GM18861 (cell line): ENCODE measurements around the gene DCLRE1C.
"Not testable (repeated sequence)": the region's sequence is repeated elsewhere in the genome, so short reads cannot be mapped to it uniquely, and the experiment has no call there.

Experiments
- ATAC-seq: cut with Tn5 transposase; IDR thresholded peaks from one replicate; pipeline ENCODE4 v1.9.1; 2021; ENCODE audit not compliant: unreplicated experiment

DCLRE1C gene

DNA sequence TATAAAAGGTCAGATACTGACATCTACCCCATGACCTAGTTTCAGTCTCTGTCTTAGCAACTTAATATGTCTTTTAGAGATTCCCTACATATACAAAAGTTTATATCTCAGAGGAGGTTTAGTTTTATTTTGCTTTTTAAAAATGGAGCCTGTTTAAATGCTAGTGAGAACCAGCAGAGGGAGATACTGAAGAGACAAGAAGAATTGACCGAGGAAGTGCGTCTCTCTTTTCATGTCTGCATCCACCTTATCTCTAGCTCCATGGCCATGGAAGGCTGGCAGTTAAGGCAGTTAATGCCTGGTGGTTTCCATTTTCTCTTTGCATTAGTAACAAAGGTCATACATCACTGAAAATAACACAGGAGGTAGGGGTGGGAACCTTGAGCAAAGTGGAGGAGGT, 64.6 kb downstream of the DCLRE1C start:
- no peak for ATAC-seq

DNA sequence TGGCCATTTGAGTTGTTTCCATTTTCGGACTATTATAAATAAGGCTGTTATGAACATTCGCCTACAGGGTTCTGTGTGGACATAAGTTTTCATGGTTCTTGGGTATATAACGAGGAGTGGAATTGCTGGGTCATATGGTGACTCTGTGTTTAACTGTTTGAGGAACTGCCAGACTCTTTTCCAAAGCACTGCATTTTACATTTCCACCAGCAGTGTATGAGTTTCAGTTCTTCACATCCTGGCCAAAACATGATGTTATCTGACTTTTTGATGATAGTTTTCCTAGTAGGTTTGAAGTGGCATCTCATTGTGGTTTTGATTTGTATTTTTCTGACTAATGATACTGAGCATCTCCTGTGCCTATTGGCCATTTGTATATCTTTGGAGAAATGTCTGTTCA, 69.8 kb downstream of the DCLRE1C start:
- ATAC-seq, result no peak

DNA sequence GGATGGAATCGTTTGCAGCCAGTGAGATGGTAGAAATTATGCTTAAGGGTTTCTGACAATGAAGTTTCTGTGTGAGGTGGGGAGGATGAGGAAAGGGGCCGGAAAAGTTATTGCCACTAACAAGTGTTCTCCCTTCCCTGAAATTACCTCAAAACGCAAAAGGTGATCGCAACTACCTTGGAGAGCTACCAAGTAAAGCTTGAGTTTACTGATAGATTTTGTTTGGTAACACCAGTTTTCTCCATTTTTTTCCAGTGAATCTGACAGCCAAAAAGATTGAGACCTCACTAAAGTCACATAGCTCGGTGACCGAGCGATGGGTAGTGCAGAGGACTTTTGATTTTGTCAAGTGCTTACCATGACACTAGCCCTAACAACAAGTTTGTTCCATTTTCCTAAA, 73.7 kb downstream of the DCLRE1C start:
- ATAC-seq, result no peak

DNA sequence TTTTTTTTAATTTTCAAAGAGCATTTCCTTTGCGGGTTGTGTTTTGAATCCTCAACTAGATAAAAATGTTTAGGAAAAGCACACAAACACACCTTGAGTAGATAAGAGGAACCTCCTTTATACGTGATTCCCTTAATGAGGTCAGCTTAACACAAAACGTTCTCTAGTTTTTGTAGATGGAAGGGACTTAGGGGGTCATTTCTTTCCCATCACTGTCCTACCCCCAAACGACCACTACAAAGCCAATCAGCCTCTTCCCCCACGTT, 74.0 kb downstream of the DCLRE1C start:
- ATAC-seq, result no peak

DNA sequence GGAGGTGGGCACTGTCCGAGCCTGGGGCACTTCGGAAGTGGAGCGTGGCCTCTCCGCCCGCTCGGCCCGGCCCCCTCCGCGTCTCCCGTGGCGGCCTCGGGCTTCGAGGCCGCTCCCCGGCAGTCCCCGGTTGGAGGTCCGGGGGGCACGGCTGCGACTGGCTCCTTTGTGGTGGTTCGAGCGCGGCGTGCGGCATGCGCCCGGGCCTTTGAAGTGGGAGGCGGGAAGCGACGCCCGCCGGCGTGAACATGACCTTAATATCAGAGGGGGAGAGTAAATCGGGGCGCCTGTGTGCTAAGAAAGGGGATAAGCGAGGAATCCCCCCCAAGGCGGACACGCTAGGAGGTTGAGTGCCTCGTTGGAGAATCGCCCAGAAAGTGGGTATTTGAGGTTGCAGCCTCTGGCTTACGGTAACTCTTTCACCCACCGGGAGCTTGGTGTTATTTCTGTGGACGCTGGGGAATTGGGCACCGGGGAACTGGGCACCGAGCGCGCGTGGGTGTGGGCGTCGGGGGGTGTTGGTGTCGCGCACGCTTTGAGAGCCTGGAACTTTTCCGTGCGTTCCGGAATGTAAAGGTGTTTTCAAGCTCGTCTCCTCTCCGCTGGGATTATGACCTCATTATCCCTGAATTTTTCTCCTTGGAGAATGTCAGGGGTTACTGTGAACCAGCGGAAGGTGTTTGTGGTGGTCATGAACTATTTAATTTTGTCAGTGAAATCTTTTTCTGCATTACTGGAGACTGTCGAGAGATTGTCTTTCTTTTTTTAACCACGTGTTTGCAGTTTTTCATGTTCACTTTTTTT, 74.6 kb downstream of the DCLRE1C start:
- no peak for ATAC-seq

DNA sequence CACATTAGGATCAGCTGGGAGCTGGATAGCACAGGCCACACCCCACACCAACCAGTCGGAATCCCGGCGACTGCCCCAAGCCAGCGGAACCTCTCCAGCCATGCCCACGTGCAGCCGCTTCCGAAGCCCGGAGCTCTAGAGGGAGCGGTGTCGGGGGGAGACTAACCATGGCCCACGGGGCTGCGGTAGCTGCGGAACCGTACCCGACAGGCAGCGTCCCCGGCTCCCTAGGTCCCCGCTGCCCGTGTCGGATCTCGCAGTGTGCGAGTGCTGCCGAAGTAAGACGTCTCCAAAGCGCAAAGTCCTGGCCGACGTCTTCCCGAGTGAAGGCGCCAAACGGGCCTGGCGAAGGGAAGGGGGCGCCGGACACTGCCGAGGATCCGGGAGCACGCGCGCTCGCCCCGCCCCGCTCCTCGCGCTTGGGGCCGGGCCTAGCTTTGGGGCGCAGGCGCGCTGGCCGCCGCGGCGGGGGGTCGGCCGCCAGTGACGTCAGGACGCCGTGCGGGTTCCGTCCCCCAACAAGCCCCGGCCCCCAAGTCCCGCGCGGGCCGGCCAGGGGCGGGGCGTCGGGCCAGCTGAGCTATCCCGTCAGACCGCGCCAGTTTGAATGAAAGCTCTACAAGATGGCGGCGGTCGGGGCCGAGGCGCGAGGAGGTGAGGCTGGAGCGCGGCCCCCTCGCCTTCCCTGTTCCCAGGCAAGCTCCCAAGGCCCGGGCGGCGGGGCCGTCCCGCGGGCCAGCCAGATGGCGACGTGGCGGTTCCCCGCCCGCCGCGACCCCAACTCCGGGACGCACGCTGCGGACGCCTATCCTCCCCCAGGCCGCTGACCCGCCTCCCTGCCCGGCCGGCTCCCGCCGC, 75.4 kb downstream of the DCLRE1C start, which contains the start of gene SUV39H2:
SUV39H2 (plus strand) TSS at position 601 of the 858 bp plus-strand sequence; CDS start at position 624, 23 bp downstream.
- ATAC-seq, result peak; percentile 83

DNA sequence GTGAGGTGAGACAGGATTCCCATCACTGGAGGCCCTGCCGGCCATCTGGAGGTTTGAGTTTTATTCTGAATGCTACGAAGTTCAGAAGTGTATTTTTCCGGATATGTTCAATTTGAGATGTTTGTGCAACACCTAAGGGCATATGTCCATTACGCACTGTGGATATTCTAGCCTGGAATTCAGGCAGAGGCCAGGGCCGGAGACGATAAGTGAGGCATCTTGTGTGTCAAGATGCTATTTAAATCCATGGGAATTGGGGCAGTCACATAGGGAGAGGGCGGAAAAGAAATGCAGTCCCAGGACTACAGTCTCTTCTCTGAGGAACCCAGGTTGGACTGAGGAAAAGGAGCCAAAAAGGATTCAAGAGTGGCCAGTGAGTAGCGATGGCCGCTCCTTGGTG, 77.1 kb downstream of the DCLRE1C start:
- no peak for ATAC-seq

DNA sequence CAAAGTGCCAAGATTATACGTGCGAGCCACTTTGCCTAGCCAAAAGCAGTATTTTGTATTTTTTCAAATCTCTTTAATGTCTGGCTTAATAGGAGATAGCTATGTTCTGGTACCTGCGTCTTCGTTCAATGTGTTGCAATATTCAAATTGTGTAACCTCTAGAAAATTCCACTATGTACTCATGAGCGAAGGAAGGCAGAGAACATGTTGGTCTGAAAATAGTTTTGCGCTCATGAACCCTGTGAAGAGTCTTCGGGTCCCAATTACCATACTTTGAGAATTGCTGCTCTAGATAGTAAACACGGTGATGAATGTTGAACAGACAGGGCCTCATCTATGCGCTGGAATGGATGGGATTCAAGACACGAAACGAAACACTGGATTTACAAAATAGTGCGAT, 78.0 kb downstream of the DCLRE1C start:
- no peak for ATAC-seq

DNA sequence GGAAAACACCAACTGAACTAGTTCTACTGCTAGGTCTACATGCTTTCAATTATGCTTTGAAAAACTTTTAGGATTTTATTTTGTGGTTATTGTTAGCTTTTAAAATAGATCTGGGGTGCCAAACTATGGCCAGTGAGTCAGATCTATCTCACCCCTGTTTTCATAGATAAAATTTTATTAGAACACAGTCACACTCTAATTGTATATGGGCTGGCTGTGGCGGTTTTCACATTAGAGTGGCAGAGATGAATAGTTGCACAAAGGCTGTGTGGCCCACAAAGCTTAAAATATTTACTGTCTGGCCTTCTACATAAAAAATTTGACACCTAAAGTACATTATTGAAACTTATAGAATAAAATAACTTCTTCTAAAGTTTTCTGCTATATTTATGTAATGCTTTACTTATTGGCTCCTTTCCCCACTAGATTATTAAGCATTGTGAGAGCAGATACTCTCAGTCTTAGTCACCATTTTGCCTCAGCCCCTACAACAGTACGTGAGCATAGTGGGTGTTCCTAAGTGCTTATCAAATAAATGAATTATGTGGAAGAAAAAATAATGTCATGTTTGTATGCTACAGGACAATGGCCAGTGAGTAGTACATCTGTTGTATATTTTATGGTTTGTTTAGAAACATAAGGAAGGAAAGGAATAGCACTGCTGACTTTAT, 80.7 kb downstream of the DCLRE1C start:
- peak; percentile 74 for ATAC-seq

DNA sequence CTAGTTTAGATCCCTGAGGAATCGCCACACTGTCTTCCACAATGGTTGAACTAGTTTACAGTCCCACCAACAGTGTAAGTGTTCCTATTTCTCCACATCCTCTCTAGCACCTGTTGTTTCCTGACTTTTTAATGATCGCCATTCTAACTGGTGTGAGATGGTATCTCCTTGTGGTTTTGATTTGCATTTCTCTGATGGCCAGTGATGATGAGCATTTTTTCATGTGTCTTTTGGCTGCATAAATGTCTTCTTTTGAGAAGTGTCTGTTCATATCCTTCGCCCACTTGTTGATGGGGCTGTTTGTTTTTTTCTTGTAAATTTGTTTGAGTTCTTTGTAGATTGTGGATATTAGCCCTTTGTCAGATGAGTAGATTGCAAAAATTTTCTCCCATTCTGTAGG, 89.0 kb downstream of the DCLRE1C start:
- not testable (repeated sequence) for ATAC-seq

DNA sequence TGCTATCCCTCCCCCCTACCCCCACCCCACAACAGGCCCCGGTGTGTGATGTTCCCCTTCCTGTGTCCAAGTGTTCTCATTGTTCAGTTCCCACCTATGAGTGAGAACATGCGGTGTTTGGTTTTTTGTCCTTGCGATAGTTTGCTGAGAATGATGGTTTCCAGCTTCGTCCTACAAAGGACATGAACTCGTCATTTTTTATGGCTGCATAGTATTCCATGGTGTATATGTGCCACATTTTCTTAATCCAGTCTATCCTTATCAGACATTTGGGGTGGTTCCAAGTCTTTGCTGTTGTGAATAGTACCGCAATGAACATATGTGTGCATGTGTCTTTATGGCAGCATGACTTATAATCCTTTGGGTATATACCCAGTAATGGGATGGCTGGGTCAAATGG, 89.4 kb downstream of the DCLRE1C start:
- ATAC-seq, result not testable (repeated sequence)

DNA sequence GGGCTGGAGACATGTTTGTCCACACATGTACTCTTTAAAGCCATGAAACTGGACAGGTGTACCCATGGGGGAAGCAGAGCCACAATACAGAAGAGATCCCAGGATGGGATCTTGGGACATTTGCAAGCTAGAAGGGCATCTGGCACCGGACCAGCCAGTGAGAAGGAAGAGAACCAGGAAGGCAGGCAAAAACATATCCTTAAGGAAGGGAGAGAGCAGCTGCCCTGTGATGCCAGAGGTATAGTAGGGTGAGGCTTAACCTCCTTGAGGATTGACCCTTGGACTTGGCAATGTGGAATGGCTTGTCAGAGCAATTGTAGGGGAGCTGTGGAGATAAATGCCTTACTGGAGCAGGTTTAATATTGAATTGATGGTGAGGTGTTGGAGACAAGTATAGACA, 93.1 kb downstream of the DCLRE1C start:
- ATAC-seq, result no peak

DNA sequence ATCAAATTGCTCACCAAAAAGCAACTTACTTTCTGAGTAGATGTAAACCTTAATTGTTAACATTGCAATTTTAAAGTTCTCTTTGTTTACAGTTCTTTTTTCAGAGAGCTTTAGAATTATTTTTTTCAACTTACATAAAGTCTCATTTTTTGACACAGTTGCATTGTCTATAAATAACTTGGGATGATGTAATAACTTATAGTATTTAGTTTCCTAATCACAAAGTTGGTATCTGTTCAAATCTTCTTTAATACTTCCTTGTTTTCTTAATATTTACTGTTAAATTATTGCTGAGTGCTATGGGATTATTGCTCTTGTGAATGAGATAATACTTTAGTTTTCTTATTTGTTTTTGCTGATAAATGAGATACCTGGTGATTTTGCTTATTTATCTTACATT, 94.1 kb downstream of the DCLRE1C start:
- ATAC-seq, result no peak

DNA sequence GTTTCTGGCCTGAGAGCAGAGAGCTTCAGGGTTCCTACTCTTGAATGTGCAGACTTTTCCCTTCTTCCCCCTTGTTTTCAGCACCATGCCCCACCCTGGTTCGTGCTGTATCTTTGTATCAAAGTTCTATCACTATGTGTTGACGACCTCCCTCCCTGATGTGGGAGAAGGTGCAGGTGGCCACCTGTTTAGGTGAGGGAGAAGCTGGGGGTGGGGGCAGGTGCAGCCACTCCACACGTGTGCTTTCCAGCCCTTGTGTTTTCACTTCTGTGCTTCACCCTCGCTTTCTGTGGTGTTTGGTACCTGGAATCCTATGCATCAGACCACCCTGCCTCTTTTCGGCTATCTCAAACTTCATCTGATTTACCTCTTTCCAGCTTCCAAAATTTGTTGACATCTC, 94.9 kb downstream of the DCLRE1C start:
- no peak for ATAC-seq

DNA sequence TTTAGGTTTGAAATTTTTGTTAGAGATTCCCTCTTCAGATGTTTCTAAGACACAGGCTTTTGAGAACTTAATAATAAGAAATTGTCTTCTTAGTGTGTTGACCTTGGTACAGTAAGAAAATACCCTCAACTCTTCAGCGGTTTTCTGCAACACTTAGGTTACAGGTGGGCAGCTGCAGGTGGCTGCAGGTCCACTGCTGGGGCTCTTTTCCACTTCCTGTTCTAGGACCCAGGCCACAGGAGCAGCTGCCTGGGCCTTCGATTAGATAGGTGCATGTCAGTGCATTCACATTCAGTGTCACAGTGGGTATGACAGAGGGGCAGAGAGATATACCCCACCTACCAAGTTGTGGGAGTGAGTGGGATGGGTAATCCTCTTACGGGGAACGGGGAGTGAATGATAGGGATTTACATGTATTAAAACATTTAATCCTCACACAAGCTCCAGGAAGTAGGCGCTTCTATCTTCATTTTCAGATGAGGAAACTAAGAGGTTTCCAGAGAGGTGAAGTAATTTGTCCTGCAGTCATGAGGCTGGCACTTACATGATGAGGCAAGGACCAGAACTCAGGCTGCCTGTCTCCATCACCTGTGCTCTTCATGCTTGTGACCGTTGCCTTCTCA, 95.4 kb downstream of the DCLRE1C start:
- ATAC-seq, result no peak

DNA sequence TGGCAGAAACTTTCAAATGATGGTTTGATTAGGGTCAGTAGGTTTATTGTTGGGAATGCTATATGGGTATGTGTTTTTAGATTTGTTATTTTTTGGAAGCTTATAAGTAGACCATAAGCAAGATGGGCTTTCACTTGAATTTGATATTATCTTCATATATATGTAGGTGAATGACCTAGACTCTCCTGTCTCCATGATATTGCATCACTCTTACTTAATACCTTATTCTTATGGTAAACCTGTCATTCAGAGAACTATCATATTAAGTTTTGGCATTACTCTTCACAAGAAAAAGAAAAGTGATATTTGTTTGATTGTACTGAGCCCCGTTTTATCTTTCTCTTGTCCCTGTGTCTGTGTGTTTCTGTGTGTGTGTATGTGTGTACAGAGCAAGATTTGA, 98.4 kb downstream of the DCLRE1C start:
- ATAC-seq, result no peak

DNA sequence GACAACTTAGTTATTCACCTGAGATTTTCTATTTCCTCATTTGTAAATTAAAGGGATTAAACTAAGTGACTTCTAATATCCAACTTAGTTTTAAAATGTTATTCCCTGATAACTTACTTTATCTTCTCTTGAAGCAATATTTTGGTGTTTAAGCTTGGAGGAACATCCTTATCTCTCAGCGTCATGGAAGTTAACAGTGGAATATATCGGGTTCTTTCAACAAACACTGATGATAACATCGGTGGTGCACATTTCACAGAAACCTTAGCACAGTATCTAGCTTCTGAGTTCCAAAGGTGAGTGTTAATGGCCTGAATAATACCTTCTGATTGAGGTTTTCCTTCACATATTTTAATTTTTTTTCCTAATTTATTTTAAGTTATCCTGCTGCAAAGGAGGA, 101.7 kb downstream of the DCLRE1C start:
- no peak for ATAC-seq
